Measurements from ENCODE around the gene PIP4K2C.
"Not testable (repeated sequence)": the region's sequence is repeated elsewhere in the genome, so short reads cannot be mapped to it uniquely, and the experiment has no call there.

The PIP4K2C gene

DNA sequence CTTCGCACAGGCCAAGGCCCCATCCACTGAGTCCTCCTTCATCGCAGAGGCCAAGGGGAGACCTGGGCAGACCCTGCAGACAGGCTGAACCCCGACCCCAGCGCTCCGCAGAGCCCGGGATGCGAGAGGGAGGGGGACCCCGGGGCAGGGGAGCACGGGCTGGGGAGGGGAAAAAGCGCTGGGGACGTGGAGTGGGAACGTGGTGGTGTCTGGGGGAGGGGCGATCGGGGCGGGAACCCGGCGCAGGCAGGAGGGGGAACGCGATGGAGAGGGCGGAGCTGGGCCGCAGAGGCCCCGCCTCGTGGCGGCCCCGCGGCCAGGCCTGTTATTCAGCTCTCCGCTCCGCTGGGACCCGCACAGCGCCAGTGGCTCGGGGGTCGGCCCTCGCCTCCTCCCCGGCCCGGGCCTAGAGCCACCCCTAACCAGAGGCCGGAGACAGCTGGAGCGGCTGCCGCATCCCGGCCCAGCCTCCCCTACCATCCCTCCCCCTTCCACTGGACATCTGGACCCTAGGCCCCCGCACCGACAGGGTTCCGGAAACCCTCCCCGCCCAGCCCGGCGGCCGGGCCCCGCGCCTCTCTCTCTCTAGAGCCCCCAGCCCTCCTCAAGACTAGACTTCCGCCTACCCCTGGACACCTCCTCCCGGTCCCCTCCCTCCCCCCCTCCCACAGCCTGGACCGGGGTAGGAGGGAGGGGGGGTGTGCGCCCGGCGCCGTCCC is 20.3 kb downstream of the PIP4K2C start, which contains the start of gene ARHGEF25:
Gene ARHGEF25, plus strand, starts transcription at position 328 of the 719 bp plus-strand sequence. CDS start 460 bp downstream, outside the sequence.
- DNase-seq = peak; percentile 56

GRCh38 chr12:57611827-57612710 is 21.1 kb downstream of the PIP4K2C start:
- DNase-seq = no peak

DNA sequence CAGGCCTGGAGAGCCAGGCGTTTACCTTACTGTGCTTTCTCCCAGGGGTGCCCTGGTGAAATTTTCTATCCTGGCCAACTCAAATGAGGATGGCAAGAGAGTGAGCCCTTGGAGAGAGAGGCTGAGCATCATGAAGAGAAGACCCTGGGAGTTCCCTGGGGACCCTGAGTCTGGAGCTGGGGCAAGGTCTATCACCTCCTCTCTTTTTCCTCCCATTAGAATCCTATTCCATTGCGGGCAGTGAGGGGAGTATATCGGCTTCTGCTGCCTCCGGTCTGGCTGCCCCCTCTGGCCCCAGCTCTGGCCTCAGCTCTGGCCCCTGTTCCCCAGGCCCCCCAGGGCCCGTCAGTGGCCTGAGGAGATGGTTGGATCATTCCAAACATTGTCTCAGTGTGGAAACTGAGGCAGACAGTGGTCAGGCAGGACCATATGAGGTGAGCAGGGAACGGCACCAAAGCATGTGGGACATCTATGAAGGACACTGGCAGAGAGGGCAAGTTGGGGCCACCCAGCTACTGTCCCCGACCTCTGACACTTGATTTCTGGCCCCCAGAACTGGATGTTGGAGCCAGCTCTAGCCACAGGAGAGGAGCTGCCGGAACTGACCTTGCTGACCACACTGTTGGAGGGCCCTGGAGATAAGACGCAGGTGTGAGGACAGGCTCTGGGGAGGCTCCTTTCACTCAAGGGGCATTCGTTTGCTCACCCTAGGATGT is 21.9 kb downstream of the PIP4K2C start:
- DNase-seq = no peak

DNA sequence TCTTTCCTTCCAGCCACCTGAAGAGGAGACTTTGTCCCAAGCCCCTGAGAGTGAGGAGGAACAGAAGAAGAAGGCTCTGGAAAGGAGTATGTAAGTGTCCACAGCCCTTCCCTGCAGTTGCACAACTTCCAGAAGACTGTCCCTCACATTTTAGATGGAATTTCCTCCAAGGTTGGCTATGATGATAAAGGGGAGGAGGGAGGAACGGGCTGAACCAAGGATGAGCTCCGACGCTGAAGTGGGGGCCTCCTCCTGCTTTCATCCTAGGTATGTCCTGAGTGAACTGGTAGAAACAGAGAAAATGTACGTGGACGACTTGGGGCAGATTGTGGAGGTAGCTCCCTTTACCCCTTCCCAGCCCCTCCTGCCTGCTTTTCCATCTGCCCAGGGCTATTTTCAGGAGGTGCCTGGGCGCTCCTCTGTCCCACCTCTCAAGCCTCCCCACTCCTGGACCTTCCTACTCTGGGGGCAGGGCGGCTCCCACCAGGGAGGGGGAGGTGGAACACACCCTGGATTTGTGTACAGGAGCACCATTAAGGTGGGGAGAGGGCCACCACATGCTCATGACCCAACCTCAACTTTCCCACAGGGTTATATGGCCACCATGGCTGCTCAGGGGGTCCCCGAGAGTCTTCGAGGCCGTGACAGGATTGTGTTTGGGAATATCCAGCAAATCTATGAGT is 22.6 kb downstream of the PIP4K2C start:
- DNase-seq = no peak

GRCh38 chr12:57614178-57614947 is 23.4 kb downstream of the PIP4K2C start:
- DNase-seq = no peak

DNA sequence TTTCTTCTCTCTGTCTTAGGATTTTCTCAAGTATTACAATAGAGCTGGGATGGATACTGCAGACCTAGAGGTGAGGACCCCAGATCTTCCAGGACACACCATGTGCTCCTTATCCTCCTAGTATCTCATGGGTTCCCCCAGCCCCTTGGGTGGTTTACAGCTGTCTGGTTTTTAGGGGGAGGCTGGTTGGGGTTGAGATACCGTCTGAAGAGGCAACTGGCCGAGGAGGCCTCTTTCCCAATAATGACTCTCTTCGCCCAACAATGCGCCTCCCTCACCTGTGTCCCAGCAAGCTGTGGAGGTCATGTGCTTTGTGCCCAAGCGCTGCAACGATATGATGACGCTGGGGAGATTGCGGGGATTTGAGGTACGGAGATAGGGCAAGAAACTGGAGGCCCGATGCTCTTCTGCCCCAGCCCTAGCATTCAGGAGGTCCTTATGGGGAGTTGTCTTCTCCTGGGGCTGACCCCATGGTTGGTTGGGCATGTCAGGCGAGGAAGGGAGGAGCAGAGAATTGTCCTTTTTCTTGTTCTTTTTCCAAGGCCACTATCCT is 24.0 kb downstream of the PIP4K2C start:
- DNase-seq = no peak

GRCh38 chr12:57615637-57616036 is 24.6 kb downstream of the PIP4K2C start:
- DNase-seq = no peak

DNA sequence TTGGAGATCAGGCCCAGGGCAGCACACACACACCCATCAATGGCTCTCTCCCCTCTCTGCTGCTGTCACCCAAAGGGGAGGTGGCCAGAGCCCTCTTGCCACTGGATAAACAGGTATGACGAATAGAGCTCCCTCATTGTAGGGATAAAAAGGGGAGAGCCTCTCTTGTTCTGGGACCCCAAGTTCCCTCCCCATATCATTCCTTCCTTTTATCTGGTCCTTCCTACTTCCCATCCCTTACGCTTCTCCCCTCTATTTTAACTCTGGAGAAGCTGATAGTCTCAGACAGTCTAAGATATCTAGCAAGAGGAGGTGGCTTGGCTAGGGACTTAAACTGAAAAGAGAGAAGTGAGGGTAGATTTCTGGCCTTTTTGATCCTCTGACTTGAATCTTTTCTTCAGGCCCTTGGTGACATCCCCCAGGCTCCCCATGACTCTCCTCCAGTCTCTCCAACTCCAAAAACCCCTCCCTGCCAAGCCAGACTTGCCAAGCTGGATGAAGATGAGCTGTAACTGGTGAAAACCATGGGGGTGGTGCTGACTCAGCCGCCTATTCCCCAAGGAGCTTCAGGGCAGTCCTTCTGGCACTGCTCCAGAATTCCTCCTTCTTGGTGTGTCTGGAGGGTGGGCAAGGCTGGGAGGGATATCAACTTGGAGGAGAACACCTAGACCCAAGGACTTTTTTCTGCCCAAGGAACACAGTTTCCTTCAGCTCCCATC is 25.6 kb downstream of the PIP4K2C start:
- no peak for DNase-seq

- no peak for DNase-seq
Observed at GRCh38 chr12:57617942-57618341, 26.9 kb downstream of the PIP4K2C start.

- DNase-seq = not testable (repeated sequence)
Observed at GRCh38 chr12:57618431-57618830, 27.4 kb downstream of the PIP4K2C start.

DNA sequence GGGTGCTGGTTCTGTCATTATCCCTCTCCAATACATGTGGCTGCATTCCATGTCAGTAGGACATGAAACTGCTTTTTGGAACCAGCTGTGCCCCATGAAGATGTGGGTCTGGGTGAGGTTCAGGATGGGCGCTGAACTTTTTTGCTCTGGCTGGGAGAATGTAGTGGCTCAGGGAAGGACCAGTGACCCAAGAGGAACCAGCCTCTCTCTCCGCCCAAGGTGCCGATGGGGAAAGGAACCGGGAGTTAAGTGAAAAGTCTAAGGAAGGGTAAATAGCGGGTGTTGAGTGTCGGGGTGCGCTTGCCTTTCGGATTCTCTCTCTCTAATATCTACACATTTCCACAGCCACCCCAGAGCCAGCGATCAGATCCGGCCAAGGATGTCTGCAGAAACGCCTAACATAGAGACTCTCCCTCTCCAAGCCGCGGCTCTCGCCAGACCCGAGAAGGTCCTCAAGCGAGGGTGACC is 28.0 kb downstream of the PIP4K2C start:
- no peak for DNase-seq

DNA sequence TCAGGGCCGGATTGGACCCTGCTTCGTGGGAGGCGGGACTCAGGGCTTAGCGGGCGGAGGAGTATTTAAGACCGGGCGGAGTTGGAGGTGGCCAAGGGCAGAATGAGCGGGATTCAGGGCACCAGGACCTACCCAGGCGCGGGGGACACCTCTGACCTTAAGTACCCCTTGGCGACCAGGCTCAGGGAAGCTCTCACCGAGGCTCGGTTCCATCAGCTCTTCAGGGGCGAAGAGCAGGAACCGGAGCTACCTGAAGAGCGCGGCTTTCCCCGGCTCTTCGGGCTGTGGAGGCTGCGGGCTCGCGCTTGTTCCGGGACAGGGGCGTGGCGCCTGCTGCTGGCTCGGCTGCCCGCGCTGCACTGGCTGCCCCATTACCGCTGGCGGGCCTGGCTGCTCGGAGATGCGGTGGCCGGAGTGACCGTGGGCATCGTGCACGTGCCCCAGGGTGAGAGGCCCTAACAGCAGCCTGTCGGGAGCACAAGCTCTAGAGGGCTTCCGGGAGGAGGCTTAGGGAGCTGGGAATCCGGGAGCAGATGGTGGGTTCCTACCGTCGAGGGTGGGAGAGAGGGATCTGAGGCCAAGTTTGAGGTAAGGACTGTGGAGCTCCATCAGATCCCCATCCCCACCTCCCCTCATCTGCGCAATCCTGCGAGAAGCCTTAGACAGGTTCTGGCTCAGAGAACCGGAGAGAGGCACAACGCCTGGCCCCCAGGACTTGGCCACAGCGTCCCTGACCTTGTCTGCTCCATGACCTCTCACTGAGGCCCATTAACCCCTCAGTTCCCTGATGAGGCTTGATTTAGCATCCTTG is 28.6 kb downstream of the PIP4K2C start:
- no peak for DNase-seq

DNA sequence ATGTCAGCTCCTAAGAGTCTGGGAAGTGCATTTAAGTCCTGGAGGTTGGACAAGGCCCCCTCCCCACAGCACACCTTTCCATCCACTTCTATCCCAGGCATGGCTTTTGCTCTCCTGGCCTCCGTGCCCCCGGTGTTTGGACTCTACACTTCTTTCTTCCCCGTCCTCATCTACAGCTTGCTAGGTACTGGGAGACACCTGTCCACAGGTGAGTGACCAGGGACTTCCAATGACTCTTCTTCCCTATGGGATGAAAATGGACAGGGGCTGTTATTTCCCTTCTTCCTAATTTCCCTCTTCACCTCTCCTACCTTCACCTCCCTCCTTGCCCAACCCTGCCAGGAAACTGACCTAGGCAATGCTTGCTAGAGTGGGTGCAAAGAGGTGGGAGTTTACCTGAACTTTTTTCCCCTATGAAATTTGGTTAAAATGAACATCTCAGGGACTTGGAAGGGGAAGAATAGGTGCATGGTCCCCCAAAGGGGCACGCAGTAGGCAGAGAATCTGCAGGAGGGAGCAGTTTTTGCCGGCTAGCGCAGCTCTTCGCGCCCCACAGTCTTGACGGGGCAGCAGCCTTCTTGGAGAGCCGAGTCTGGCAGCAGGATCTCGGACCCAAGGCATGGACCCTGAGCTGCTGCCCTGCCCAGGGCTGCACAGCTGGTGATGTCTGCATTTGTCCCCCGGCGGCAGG is 29.4 kb downstream of the PIP4K2C start:
- DNase-seq = no peak

- DNase-seq = no peak
Observed at GRCh38 chr12:57620936-57621496, 30.0 kb downstream of the PIP4K2C start.

GRCh38 chr12:57621497-57622292 is 30.7 kb downstream of the PIP4K2C start:
- peak; percentile 56 for DNase-seq

DNA sequence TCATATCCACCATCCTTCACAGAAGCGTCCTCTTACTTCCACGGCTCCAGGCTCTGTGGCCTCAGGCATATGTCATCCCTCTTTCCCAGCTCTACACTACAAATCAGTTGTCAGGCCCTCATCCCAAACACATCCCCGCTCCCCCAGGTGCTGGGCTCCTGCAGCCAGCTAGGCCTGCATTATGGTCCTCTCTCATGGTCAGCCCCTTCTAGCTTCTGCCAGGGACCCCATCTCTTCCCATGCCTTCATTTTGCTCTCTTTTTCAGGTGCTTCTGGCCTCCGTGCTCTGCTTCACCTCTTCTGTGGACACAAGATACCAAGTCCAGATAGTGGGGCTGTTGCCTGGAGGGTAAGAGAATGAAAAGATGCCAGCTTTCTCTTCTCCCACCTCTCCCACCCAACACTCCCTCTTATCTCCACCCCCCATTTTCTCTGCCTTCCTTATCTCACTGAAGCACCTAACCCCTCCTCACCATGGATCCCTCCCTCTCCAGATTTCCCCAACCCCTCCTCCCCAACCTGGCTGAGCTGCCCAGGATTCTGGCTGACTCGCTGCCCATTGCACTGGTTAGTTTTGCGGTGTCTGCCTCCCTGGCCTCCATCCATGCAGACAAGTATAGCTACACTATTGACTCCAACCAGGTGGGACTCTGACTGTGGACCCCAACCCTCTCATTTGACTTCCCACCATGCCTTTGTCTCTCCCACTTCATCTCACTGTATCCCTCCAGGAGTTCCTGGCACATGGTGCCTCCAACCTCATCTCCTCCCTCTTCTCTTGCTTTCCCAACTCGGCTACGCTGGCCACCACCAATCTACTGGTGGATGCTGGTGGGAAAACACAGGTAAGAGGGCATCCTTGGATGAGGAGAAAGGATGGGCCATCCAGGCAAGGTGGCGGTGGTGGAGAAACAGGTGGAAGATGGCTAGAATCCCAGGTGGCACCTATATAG is 31.6 kb downstream of the PIP4K2C start:
- DNase-seq = no peak

- no peak for DNase-seq
Observed at GRCh38 chr12:57623385-57623784, 32.4 kb downstream of the PIP4K2C start.

All from NCI-H345 (cell line).